HCEC 1CT (cell line): ENCODE measurements around the gene PTH2R.
"Not testable (repeated sequence)": the region's sequence is repeated elsewhere in the genome, so short reads cannot be mapped to it uniquely, and the experiment has no call there.

ENCODE experiments used
- DNase-seq: peaks from one replicate; pipeline ENCODE4 v3.0.0-alpha.2; 2017

The PTH2R gene, protein sequence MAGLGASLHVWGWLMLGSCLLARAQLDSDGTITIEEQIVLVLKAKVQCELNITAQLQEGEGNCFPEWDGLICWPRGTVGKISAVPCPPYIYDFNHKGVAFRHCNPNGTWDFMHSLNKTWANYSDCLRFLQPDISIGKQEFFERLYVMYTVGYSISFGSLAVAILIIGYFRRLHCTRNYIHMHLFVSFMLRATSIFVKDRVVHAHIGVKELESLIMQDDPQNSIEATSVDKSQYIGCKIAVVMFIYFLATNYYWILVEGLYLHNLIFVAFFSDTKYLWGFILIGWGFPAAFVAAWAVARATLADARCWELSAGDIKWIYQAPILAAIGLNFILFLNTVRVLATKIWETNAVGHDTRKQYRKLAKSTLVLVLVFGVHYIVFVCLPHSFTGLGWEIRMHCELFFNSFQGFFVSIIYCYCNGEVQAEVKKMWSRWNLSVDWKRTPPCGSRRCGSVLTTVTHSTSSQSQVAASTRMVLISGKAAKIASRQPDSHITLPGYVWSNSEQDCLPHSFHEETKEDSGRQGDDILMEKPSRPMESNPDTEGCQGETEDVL

DNA sequence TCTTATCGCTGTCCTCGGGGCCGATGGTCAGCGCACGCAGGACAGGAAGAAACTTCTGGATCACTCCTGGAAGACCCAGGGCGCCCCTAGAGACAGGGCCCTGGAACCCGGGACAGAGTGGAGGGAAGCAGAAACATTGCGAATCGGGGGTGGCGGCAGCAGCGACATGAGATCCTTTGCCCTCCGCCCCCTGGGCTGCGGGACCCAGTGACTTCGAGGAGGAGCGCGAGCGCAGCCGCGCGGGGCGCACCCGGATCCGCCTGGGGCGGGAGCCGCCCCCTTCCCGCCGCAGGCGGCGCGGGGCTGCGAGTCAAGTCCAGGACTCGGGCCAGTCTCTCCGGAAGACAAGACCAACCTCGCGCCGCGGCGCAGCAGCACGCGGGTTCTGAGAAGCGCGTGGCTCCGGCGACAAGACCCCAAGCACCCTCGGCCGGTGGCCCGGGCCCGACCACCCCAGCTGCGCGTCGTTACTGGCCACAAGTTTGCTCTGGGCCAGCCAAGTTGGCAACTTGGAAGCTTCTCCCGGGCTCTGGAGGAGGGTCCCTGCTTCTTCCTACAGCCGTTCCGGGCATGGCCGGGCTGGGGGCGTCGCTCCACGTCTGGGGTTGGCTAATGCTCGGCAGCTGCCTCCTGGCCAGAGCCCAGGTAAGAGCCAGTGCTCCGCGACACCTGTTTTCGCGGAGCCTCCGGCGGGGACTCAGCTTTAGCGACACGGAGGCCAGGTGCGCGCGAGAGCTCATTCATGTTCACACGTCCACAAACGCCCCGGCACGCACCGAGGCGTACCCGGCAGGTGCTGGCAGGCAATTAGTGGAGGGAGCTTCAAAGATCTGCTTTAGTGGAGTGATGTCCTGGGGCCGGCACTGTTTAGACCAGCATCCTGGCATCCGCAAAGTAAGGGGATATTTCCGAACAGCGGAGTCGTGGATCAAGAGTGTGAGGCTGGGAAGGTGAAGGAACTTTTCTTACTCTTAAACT, at the start of gene PTH2R:
Gene PTH2R (plus strand): TSS at position 319 of the 978 bp plus-strand sequence. CDS start 252 bp downstream, at position 571.
- no peak for DNase-seq

DNA sequence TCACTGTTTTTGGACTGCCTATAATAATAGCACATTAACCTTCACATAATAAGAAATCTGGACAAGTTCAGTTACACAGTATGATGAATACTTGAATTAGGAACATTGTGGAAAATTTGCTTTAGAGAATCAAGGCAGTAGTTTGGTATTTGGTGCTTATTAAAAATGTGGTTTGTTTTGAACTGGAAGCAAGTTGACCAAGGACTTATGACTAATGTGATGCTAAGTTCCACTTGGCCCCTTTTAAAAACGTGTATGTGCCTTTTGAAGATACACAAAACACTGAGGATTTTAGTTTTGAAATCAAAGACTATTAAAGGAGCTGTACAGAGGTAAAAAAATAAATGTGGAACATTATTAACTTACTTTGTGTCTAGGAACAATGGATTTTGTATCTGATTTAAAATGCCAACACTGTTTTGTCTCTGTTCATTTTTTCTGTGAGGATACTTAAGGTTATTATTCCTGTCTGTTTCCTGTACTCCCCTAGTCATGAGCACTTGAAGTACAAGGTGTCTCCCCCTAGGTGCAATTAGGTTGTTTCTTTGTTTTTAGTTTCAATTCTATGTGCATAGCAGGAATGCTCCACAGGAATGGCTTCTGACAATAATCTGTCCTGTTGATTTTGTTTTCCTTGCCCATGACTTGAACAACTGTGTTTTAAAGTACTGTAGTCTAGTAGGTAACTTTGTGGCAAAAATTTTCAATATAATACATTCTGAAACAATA, 49.6 kb upstream of the PTH2R start:
- DNase-seq, result peak; percentile 32

- DNase-seq, result no peak
Observed at GRCh38 chr2:208358758-208359631, 47.6 kb upstream of the PTH2R start.

DNA sequence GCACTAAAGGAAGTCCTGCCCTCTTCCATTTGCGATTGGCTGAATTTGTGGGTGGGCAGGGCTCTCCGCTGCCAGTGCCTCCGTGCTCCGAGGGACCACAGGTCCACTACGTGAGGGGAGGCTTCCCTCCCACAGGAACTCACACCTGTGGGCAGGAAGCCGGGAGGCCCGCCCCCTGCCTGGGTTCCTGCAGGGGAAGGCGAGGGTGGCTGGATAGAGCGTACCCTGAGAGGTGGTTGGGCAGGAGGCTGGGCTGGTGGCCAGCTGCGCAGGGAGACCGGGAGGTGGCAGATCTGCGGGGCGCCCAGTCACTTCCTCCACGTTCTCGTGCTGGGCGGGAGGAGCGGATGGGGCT, 47.0 kb upstream of the PTH2R start:
- DNase-seq, result no peak

GRCh38 chr2:208360259-208361076, 46.1 kb upstream of the PTH2R start:
- no peak for DNase-seq

DNA sequence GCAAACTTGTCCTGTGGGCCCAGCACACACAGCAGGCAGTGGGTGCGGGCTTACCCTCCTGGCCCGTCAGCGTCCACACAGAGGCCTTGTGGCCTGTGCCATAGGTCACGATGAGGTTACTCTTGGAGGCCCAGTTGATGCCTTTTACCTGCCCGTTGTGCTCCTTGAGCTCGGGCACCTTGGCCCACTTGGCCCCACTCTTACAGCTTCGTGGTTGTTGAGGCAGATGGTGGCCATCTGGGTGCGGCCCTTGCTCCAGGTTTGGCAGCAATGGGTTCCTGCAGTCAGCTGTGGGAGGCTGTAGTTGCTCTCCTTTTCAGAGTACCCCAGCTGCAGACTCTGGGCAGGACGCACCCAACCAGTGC, 45.5 kb upstream of the PTH2R start:
- DNase-seq, result no peak

DNA sequence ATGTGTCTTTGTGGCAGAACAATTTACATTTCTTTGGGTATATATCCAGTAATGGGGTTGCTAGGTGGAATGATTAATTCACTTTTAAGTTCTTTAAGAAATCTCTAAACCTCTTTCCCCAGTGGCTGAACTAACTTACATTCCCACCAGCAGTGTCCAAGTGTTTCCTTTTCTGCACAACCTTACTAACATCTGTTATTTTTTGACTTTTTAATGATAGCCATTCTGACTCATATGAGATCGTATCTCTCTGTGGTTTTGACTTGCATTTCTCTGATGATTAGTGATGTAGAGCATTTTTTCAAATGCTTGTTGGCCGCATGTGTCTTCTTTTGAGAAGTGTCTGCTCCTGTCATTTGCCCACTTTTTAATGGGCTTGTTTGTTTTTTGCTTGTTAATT, 43.1 kb upstream of the PTH2R start:
- peak; percentile 86 for DNase-seq

- DNase-seq, result no peak
Observed at GRCh38 chr2:208366215-208367127, 40.1 kb upstream of the PTH2R start.

- DNase-seq, result peak; percentile 46
Observed at GRCh38 chr2:208369091-208369490, 37.5 kb upstream of the PTH2R start.

- peak; percentile 8 for DNase-seq
Observed at GRCh38 chr2:208370881-208371633, 35.5 kb upstream of the PTH2R start.

DNA sequence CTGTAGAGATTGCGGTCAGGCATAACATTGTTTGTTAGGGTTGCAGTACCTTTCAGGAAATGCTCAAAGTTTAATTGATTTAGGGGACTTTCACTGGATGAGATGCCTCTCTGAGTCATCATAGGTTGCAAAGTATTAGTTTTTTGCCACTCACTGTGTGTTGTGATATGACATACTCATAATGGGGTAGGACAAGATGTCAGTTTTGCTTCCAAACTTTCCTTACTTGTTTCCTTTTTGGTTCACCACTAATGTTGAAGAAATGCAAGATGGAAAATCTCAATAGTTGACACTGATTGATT, 35.0 kb upstream of the PTH2R start:
- DNase-seq, result no peak

DNA sequence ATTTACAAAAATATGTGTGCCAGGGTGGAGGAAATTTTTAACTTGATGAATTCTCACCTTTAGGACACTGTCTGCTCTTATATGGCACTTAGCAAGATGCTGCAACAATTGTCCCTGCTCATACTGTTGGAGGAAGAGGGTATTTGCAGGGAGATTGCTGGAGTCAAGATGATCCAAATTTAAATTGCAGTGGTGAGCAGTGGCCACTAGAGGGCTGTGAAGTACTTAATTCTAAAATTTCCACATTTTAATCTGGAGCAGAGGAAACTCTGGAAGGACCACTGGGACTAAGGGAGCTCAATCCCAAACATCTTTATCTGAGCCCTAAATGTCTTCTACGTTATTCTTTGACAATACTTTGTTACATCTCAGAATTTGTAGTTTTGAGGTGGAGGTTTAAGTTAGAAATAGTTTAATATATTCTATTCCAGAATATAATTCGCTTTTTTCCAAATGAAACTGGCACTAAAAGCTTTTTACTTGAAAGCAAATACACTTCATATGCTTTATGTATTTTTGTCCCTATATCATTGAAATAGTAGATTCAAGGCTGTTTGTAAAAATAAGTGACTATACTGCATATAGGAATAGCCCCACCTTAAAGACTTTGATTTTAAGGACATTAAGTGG, 33.0 kb upstream of the PTH2R start:
- DNase-seq, result peak; percentile 51

GRCh38 chr2:208375491-208376068, 31.0 kb upstream of the PTH2R start:
- DNase-seq, result no peak

DNA sequence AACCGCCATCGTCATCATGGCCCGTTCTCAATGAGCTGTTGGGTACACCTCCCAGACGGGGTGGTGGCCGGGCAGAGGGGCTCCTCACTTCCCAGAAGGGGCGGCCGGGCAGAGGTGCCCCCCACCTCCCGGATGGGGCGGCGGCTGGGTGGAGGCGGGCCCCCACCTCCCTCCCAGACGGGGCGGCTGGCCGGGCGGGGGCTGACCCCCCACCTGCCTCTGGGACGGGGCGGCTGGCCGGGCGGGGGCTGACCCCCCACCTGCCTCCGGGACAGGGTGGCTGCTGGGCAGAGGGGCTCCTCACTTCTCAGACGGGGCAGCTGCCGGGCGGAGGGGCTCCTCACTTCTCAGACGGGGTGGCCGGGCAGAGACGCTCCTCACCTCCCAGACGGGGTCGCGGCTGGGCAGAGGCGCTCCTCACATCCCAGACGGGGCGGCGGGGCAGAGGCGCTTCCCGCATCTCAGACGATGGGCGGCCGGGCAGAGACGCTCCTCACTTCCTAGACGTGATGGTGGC, 29.2 kb upstream of the PTH2R start:
- DNase-seq, result not testable (repeated sequence)

DNA sequence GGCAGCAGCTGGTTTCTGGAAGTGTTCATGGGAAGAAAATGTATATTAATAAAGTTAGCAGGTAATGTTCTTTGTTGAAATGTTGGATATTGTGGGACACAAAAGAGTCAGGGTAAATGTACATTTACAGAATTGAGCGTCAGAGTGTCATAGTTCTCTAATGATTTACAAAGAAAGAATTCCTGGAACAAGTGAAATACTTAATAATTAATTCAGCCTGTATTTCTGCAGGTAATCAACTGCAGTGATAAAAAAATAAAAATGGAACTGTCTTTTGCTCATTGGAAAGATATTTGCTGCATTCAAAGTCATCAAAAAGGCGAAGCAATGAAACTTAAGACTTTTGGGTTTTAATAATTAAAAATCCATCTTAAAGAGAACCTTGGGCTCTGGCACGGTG, 27.4 kb upstream of the PTH2R start:
- no peak for DNase-seq

DNA sequence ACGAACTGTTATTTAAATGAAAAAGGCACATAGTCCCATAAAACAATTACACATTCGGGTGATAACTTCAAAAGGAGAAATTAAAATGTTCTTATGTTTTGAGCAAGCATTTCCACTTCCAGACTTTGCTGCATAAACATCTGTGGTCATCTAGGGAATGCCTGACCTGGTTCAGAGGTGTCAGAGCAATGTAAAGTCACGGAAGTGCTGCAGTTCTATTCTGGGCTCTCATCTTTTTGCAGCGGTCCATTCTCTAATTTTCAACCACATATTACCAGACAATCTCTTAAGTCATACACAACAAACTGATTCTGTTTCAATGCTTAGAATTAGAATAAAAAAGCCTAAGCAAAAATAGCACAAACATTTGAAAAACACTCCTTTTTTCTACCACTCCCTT, 22.0 kb upstream of the PTH2R start:
- no peak for DNase-seq

DNA sequence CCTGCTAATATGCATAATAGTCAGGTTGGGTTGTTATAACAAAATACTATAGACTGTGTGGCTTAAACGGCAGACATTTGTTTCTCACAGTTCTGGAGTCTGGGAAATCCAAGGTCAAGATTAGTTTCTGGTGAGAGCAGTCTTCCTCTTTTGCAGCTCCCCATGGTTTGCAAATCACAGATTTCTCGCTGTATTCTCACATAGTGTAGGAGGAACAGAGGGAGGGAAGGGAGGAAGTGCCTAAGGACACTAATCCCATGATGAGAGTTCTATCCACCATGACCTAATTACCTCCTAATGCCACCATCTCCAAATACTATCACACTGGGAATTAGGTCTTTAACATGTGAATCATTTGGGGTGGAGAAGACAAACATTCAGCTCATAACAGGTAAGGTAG, 20.1 kb upstream of the PTH2R start:
- DNase-seq, result no peak

GRCh38 chr2:208389940-208390339, 16.7 kb upstream of the PTH2R start:
- no peak for DNase-seq
